ENCODE results near the gene ACAP3. TPM values are rescaled to one million over a fixed set of nuclear protein-coding genes. Genes with fewer than 3 reads are reported as not detected.
A peak's percentile ranks its signal among the peaks of the same experiment; 100 is the strongest.
"Not testable (repeated sequence)": the region's sequence is repeated elsewhere in the genome, so short reads cannot be mapped to it uniquely, and the experiment has no call there.

ACAP3 gene
- total and polyA plus RNA-seq, 9 donors: 28.2 to 63.5 (median 50.6) TPM

DNA sequence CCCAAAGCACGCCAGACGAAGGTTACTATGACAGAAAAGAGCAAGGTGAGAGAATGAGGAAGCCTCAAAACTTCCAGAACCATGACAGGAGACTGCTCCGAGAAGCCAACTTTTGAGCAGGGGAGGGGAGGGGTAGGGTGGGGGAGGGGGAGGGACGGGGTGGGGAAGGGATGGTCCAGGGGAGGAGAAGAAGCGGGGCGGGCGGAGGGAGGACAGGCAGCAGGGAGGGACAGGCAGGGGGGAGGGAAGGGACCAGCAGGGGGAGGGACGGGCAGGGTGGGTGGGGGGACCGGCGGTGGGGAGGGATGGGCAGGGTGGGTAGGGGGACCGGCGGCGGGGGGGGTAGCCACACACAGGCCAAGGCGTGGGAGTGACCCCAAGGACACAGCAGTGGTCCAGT, 14.7 kb upstream of the ACAP3 start:
- Histone ChIP-seq H3K4me3 (ENCODE audit: low read length) (no peak overlapping the region), H3K4me1 (ENCODE audit: control insufficient read depth, insufficient read depth, low read length) (peaks cover 29% of the 10 kb centered on the region)

DNA sequence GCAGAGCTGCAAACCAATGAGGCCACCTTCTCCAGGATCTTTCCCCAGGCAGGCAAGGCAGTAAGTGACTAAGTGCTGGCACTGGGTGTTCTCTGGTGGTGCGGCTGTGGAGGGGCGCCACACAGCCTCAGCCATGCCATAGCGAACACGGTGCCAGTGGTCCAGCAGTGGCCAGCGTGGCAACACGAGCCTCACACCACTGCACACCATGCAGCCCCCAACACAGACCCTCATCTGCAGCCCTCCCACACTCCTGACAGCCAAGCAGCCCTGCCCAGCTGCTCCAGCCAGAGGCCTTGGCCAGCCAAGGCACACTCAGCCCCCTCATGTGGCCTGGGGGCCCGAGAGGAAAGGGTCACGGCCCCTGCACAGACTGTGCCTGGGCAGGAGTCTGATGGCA, 13.7 kb upstream of the ACAP3 start:
- Histone ChIP-seq H3K36me3 (ENCODE audit: control insufficient read depth, insufficient read depth, low read length) (peaks cover 46% of the 10 kb centered on the region), H3K4me3 (ENCODE audit: low read length) (no peak overlapping the region), H3K9me3 (replicated peaks; ENCODE audit: control insufficient read depth, low read depth, low read length) (no peaks in the 10 kb centered on the region), H3K4me1 (ENCODE audit: control insufficient read depth, insufficient read depth, low read length) (peaks cover 29% of the 10 kb centered on the region), H3K27ac (ENCODE audit: low read length) (no peak overlapping the region), H3K27me3 (ENCODE audit: control insufficient read depth, insufficient read depth, low read length) (no peaks in the 10 kb centered on the region)
- WGBS (ENCODE audit: insufficient coverage): 85% methylated on average over 7 of the region's 8 CpGs
- DNase-seq: no peak

More for the DNA sequence above, 14.7 kb upstream of the ACAP3 start:
- Histone ChIP-seq H3K27me3 (ENCODE audit: control insufficient read depth, insufficient read depth, low read length) (no peaks in the 10 kb centered on the region), H3K9me3 (replicated peaks; ENCODE audit: control insufficient read depth, low read depth, low read length) (no peaks in the 10 kb centered on the region), H3K27ac (ENCODE audit: low read length) (no peak overlapping the region), H3K36me3 (ENCODE audit: control insufficient read depth, insufficient read depth, low read length) (peaks cover 49% of the 10 kb centered on the region)
- 57% methylated on average over 1 of the region's 14 CpGs for WGBS (ENCODE audit: insufficient coverage)
- no peak for DNase-seq

DNA sequence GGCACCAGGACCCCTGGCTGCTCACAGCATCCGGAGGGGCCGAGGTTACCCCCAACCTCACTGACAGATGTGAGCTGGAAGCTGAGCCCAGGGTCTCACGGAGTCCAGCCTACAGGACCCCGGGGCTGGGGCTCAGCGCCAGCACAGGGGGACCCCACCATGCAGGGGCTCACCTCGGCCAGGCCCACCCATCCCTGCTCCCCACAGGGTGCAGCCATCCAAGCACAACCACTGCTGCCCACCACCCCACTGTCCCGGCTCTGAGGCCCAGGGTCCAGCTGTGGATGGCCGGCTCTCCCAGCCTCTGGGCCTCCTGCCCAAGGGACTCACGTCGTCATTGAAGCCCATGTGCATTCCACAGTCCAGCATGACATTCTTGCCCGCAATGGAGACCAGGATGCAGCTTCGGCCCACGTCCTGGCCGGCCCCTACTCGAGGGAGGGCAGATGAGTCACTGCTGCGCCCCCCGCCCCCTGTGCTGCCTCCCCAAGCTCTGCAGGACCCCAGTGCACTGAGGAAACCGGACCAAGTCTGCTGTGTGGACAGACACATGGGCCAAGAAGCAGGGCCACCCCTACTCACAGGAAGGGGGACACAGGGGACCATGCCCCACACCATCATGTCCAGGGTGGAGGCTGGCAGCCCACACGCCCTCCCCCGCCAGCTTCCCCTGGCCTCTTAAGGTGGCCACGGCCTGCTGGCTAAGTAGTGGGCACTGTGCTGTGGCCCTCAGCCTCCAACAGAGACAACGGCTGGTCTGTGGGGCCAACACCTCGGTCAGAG, 13.1 kb upstream of the ACAP3 start:
- H3K9me3 ChIP-seq (replicated peaks; ENCODE audit: control insufficient read depth, low read depth, low read length): no peaks in the 10 kb centered on the region
- H3K27ac ChIP-seq (ENCODE audit: low read length): no peak overlapping the region
- peaks cover 23% of the 10 kb centered on the region for H3K4me1 ChIP-seq (ENCODE audit: control insufficient read depth, insufficient read depth, low read length)
- peaks cover 40% of the 10 kb centered on the region for H3K36me3 ChIP-seq (ENCODE audit: control insufficient read depth, insufficient read depth, low read length)
- no peak overlapping the region for H3K4me3 ChIP-seq (ENCODE audit: low read length)
- no peak for DNase-seq
- no peaks in the 10 kb centered on the region for H3K27me3 ChIP-seq (ENCODE audit: control insufficient read depth, insufficient read depth, low read length)
- WGBS (ENCODE audit: insufficient coverage): 74% methylated on average over 22 of the region's 23 CpGs

DNA sequence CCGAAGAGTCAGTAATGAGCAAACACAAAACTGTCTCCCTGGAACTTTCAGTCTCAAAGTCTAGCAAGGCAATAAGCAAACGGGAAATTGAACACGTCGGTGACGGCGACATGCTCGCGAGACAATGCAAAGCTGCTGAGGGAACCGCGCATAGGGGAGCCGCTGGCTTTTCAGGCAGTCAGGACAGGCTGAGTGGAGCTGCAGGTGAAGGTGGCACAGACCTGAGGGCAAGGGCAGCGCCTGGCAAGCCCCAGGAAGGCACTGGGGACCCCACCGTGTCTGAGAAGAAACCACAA, 11.9 kb upstream of the ACAP3 start:
- peaks cover 14% of the 10 kb centered on the region for H3K4me1 ChIP-seq (ENCODE audit: control insufficient read depth, insufficient read depth, low read length)
- H3K4me3 ChIP-seq (ENCODE audit: low read length): no peak overlapping the region
- H3K36me3 ChIP-seq (ENCODE audit: control insufficient read depth, insufficient read depth, low read length): peaks cover 48% of the 10 kb centered on the region
- 88% methylated on average over 13 of the region's 13 CpGs for WGBS (ENCODE audit: insufficient coverage)
- no peak overlapping the region for H3K27ac ChIP-seq (ENCODE audit: low read length)
- H3K27me3 ChIP-seq (ENCODE audit: control insufficient read depth, insufficient read depth, low read length): no peaks in the 10 kb centered on the region
- DNase-seq: no peak
- H3K9me3 ChIP-seq (replicated peaks; ENCODE audit: control insufficient read depth, low read depth, low read length): no peaks in the 10 kb centered on the region

DNA sequence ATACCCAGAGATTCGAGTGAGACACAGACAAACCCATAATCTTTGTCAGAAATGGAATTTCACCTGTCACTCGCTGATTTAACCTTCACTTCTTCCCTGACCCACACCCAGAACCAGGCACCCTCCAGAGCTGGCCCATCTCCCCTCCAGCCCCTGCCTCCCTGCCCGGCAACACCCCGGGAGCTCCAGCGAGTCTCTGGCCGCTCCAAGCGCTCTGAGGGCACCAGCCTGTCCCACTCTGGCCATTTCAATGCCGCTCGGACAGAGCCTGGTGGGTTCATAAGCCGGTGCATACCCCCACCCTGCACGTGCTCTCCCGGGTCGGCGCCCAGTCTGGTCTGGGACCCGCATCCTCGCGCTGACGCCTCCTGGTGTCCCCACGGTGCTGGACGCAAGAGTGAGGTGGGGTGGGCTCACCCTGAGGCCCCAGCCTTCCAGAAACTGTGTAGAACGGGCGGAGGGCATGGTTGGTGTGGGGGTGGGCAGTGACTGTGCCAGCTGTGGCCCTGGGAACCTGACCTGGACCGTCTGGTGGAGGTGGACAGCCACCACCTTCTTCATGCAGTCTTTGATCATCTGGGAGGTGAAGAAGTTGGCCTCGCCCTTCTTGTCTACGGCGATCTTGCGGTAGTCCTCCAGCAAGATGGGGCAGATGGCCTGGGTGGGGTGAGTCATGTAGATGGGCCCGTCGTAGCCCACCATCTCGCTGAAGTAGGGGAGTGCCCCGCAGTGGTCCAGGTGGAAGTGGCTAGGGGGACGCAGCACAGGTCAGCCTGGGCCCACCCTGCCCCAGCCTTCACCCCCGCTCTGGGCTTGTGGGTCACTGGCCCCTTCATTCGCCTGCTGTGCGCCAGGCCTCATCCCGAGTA, 11.3 kb upstream of the ACAP3 start:
- 89% methylated on average over 33 of the region's 36 CpGs for WGBS (ENCODE audit: insufficient coverage)
- H3K27ac ChIP-seq (ENCODE audit: low read length): no peak overlapping the region
- DNase-seq: no peak
- peaks cover 14% of the 10 kb centered on the region for H3K4me1 ChIP-seq (ENCODE audit: control insufficient read depth, insufficient read depth, low read length)
- H3K9me3 ChIP-seq (replicated peaks; ENCODE audit: control insufficient read depth, low read depth, low read length): no peaks in the 10 kb centered on the region
- no peak overlapping the region for H3K4me3 ChIP-seq (ENCODE audit: low read length)
- H3K36me3 ChIP-seq (ENCODE audit: control insufficient read depth, insufficient read depth, low read length): peaks cover 54% of the 10 kb centered on the region
- H3K27me3 ChIP-seq (ENCODE audit: control insufficient read depth, insufficient read depth, low read length): no peaks in the 10 kb centered on the region

- DNase-seq: peak; percentile 83
- Histone ChIP-seq H3K9me3 (replicated peaks; ENCODE audit: control insufficient read depth, low read depth, low read length) (no peaks in the 10 kb centered on the region), H3K4me1 (ENCODE audit: control insufficient read depth, insufficient read depth, low read length) (peaks cover 9% of the 10 kb centered on the region), H3K36me3 (ENCODE audit: control insufficient read depth, insufficient read depth, low read length) (peaks cover 62% of the 10 kb centered on the region), H3K27me3 (ENCODE audit: control insufficient read depth, insufficient read depth, low read length) (no peaks in the 10 kb centered on the region), H3K27ac (ENCODE audit: low read length) (no peak overlapping the region), H3K4me3 (ENCODE audit: low read length) (no peak overlapping the region)
- WGBS (ENCODE audit: insufficient coverage): 80% methylated on average over 3 of the region's 9 CpGs
These were observed 10.5 kb upstream of the ACAP3 start for GRCh38 chr1:1318131-1318652.

DNA sequence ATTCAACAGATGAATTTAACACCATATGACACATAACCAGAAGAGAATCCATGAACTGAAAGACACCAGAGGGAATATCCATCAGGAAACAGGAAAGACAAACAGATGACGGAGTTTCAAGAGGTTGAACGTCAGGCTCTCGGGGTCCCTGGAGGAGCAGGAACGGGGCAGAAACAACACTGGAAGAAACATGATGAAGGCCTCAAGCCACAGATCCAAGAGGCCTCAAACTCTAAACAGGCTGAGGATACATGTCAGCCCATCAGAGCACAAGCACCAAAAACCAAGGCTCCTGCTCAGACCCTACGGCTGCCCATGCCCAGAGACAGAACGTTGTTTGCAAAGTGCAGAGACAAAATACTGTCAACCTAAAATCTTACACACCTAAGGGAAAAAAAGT, 9.7 kb upstream of the ACAP3 start:
- no peaks in the 10 kb centered on the region for H3K27me3 ChIP-seq (ENCODE audit: control insufficient read depth, insufficient read depth, low read length)
- no peak overlapping the region for H3K27ac ChIP-seq (ENCODE audit: low read length)
- DNase-seq: no peak
- 52% methylated on average over 4 of the region's 6 CpGs for WGBS (ENCODE audit: insufficient coverage)
- H3K36me3 ChIP-seq (ENCODE audit: control insufficient read depth, insufficient read depth, low read length): peaks cover 70% of the 10 kb centered on the region
- H3K4me1 ChIP-seq (ENCODE audit: control insufficient read depth, insufficient read depth, low read length): peaks cover 4% of the 10 kb centered on the region
- H3K4me3 ChIP-seq (ENCODE audit: low read length): no peak overlapping the region
- H3K9me3 ChIP-seq (replicated peaks; ENCODE audit: control insufficient read depth, low read depth, low read length): no peaks in the 10 kb centered on the region

- H3K27ac ChIP-seq (ENCODE audit: low read length); DNase-seq; H3K4me1 ChIP-seq (ENCODE audit: control insufficient read depth, insufficient read depth, low read length); H3K9me3 ChIP-seq (replicated peaks; ENCODE audit: control insufficient read depth, low read depth, low read length); H3K4me3 ChIP-seq (ENCODE audit: low read length); H3K27me3 ChIP-seq (ENCODE audit: control insufficient read depth, insufficient read depth, low read length): not testable (repeated sequence)
- 86% methylated on average over 7 of the region's 8 CpGs for WGBS (ENCODE audit: insufficient coverage)
- H3K36me3 ChIP-seq (ENCODE audit: control insufficient read depth, insufficient read depth, low read length): peaks cover 71% of the 10 kb centered on the region
These were observed 8.5 kb upstream of the ACAP3 start for GRCh38 chr1:1316199-1316598.

- DNase-seq: no peak
- no peak overlapping the region for H3K27ac ChIP-seq (ENCODE audit: low read length)
- peaks cover 70% of the 10 kb centered on the region for H3K36me3 ChIP-seq (ENCODE audit: control insufficient read depth, insufficient read depth, low read length)
- no peaks in the 10 kb centered on the region for H3K9me3 ChIP-seq (replicated peaks; ENCODE audit: control insufficient read depth, low read depth, low read length)
- H3K27me3 ChIP-seq (ENCODE audit: control insufficient read depth, insufficient read depth, low read length): no peaks in the 10 kb centered on the region
- peaks cover 4% of the 10 kb centered on the region for H3K4me1 ChIP-seq (ENCODE audit: control insufficient read depth, insufficient read depth, low read length)
- H3K4me3 ChIP-seq (ENCODE audit: low read length): no peak overlapping the region
- 42% methylated on average over 6 of the region's 26 CpGs for WGBS (ENCODE audit: insufficient coverage)
These were observed 7.8 kb upstream of the ACAP3 start for GRCh38 chr1:1315435-1315954.

GRCh38 chr1:1314678-1315335, 7.1 kb upstream of the ACAP3 start:
- Histone ChIP-seq H3K36me3 (ENCODE audit: control insufficient read depth, insufficient read depth, low read length) (peaks cover 70% of the 10 kb centered on the region), H3K27ac (ENCODE audit: low read length) (no peak overlapping the region), H3K4me1 (ENCODE audit: control insufficient read depth, insufficient read depth, low read length) (peaks cover 8% of the 10 kb centered on the region), H3K9me3 (replicated peaks; ENCODE audit: control insufficient read depth, low read depth, low read length) (no peaks in the 10 kb centered on the region), H3K27me3 (ENCODE audit: control insufficient read depth, insufficient read depth, low read length) (no peaks in the 10 kb centered on the region), H3K4me3 (ENCODE audit: low read length) (no peak overlapping the region)
- 90% methylated on average over 21 of the region's 23 CpGs for WGBS (ENCODE audit: insufficient coverage)
- no peak for DNase-seq
